ENCODE results near the gene TGFB1I1. TPM values are rescaled to one million over a fixed set of nuclear protein-coding genes. Genes with fewer than 3 reads are reported as not detected.

Gene TGFB1I1
- total and polyA plus RNA-seq, 2 experiments from 2014 or later = 39.1 to 54.0 TPM

DNA sequence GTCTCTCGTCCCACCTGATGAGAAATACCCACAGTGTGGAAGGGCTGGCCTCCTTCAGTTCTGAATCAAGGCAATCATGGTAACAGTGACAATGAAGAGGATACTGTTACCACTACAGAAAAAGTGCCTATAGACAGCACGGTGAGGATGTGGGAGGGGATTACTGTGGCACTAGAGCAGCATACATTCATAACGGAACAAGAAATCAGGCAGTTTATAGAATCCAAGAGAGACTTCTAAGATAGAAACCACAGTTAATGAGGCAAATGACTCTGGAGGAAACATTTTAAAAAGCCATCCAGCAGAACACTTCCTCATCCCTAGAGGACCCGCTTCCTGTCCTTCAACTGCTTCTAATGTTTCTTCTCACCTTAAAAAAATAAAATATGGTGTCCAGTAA lies 33.5 kb downstream of the TGFB1I1 start:
- Histone ChIP-seq H3K27me3 (no peaks in the 10 kb centered on the region), H3K27ac (no peak overlapping the region), H3K4me1 (ENCODE audit: low read depth) (peaks cover 12% of the 10 kb centered on the region), H3K36me3 (no peaks in the 10 kb centered on the region), H3K4me3 (no peak overlapping the region), H3K9me3 (ENCODE audit: low read depth) (no peaks in the 10 kb centered on the region)
- TF ChIP-seq, protein P1, sequence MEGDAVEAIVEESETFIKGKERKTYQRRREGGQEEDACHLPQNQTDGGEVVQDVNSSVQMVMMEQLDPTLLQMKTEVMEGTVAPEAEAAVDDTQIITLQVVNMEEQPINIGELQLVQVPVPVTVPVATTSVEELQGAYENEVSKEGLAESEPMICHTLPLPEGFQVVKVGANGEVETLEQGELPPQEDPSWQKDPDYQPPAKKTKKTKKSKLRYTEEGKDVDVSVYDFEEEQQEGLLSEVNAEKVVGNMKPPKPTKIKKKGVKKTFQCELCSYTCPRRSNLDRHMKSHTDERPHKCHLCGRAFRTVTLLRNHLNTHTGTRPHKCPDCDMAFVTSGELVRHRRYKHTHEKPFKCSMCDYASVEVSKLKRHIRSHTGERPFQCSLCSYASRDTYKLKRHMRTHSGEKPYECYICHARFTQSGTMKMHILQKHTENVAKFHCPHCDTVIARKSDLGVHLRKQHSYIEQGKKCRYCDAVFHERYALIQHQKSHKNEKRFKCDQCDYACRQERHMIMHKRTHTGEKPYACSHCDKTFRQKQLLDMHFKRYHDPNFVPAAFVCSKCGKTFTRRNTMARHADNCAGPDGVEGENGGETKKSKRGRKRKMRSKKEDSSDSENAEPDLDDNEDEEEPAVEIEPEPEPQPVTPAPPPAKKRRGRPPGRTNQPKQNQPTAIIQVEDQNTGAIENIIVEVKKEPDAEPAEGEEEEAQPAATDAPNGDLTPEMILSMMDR (IDR thresholded peaks at IDR 0.05; ENCODE audit: low read depth, low read length) = no peak
- DNase-seq (ENCODE audit: low read depth in 1 of 2, low spot score in 1 of 2) = no peak

GRCh38 chr16:31507617-31507928 lies 35.6 kb downstream of the TGFB1I1 start:
- DNase-seq (ENCODE audit: low read depth in 1 of 2, low spot score in 1 of 2) = no peak
- H3K9me3 ChIP-seq (ENCODE audit: low read depth) = no peaks in the 10 kb centered on the region
- H3K4me1 ChIP-seq (ENCODE audit: low read depth) = peaks cover 12% of the 10 kb centered on the region
- no peaks in the 10 kb centered on the region for H3K36me3 ChIP-seq
- peak overlapping the region; percentile 61 for H3K4me3 ChIP-seq
- TF ChIP-seq, protein P1 (IDR thresholded peaks at IDR 0.05; ENCODE audit: low read depth, low read length) = no peak
- H3K27ac ChIP-seq = peak overlapping the region; percentile 97
- H3K27me3 ChIP-seq = no peaks in the 10 kb centered on the region

DNA sequence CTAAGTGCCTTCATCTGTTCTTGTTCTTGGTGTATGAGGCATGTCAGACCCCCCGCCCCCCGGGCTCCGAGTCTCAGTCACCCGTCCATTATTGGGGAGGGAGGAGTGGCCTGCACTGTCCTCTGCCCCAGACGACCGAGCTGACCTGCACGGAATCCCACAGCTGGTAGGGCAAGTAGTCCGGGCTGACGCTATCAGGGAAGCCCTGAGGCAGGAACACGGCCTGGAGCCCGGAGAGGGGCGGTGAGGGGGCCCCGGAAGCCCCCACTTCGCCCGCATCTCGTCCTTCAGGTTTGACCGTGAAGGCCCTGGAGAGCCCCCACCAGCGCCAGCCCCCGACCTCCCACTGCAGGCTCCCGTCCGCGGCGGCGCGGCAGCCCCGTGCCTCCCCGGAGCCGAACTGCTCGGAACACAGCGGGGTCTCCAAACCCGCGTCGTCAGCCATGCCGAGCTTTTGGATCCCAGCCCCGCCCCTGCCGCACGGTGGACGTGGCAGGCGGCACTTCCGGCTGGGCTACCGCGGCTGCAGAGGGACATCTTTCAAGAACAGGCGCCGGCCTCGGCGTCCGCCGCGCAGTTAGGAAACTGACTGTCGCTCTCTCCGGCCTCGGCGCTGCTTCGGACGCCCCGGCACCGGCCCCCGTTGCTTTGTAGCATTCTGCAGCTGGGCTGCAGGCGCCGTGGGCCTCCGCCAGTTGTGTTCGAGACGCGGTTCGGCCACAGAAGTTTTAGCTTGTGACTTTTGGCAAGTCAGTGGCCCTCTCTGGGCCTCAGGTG lies 36.2 kb downstream of the TGFB1I1 start, which contains the start of gene RUSF1:
Gene RUSF1, minus strand, starts transcription at position 463 of the 777 bp plus-strand sequence. Its CDS starts 18 bp downstream, at position 445.
- peak; percentile 93 to 96 for DNase-seq (ENCODE audit: low read depth in 1 of 2, low spot score in 1 of 2)
- Histone ChIP-seq H3K27me3 (no peaks in the 10 kb centered on the region), H3K4me1 (ENCODE audit: low read depth) (peaks cover 12% of the 10 kb centered on the region), H3K9me3 (ENCODE audit: low read depth) (no peaks in the 10 kb centered on the region), H3K36me3 (no peaks in the 10 kb centered on the region), H3K4me3 (peak within 1 kb of the TSS; percentile 61), H3K27ac (peak within 1 kb of the TSS; percentile 97)
- TF ChIP-seq, protein P1 (IDR thresholded peaks at IDR 0.05; ENCODE audit: low read depth, low read length) = no peak

DNA sequence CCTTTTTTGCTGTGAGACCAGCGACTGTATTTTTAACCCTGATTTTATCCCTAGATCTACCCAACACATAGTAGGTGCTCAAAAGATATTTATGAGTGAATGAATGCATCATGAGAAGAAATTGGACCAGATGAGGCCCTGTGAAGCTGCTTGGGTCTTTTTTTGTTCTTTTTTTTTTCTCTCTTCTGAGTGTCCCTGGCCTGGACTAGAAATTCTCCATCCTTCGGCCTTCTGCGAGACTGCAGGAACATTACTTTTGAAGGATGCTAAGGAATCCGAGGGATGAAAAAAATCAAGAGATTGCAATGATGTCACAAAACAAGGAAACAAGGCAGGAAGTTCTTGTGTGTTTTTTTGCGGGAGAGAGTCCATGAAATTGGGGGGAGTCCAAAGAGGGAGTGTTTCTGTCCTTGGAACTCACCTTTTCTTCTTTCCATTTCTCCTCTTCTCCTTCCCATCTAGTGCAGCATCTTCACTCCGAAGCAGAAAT lies 36.8 kb downstream of the TGFB1I1 start:
- H3K9me3 ChIP-seq (ENCODE audit: low read depth) = no peaks in the 10 kb centered on the region
- H3K27ac ChIP-seq = peak overlapping the region; percentile 97
- peaks cover 12% of the 10 kb centered on the region for H3K4me1 ChIP-seq (ENCODE audit: low read depth)
- H3K36me3 ChIP-seq = no peaks in the 10 kb centered on the region
- peak in 1 of 2 donors; percentile 68 for DNase-seq (ENCODE audit: low read depth in 1 of 2, low spot score in 1 of 2)
- H3K4me3 ChIP-seq = peak overlapping the region; percentile 61
- no peaks in the 10 kb centered on the region for H3K27me3 ChIP-seq
- TF ChIP-seq, protein P1 (IDR thresholded peaks at IDR 0.05; ENCODE audit: low read depth, low read length) = no peak

- peak in 1 of 2 donors; percentile 32 for DNase-seq (ENCODE audit: low read depth in 1 of 2, low spot score in 1 of 2)
- Histone ChIP-seq H3K27me3 (no peaks in the 10 kb centered on the region), H3K9me3 (ENCODE audit: low read depth) (no peaks in the 10 kb centered on the region), H3K4me3 (no peak overlapping the region), H3K27ac (no peak overlapping the region), H3K36me3 (no peaks in the 10 kb centered on the region), H3K4me1 (ENCODE audit: low read depth) (peaks cover 7% of the 10 kb centered on the region)
- TF ChIP-seq, protein P1 (IDR thresholded peaks at IDR 0.05; ENCODE audit: low read depth, low read length) = no peak
These were observed 41.2 kb downstream of the TGFB1I1 start for GRCh38 chr16:31513126-31513525.

Data from cardiac muscle cell (in vitro differentiated cells and primary cell).